IMR-90 (cell line): ENCODE measurements around the gene CAMKMT. TPM values are rescaled to one million over a fixed set of nuclear protein-coding genes. Genes with fewer than 3 reads are reported as not detected.

Experiments
- ATAC-seq: fragments of 200-7000 bp; cut with Tn5 transposase; 2 replicates; pipeline ENCODE4 v1.9.1; 2020; ENCODE audit warnings: low read depth, mild to moderate bottlenecking, moderate library complexity
- BruUV-seq: library from RNA; stranded (reverse); fragments of 400-500 nt; replicated peaks from 2 replicates; lab custom pipeline; 2021; lab: Mats Ljungman, UMichigan
- CTCF ChIA-PET: fragments of 300-600 bp; formaldehyde crosslinking; extraction: SDS; loops from one replicate; lab custom pipeline; 2021; ENCODE audit warnings: antibody characterized with exemption; lab: Yijun Ruan, JAX
- POLR2A ChIA-PET: fragments of 300-600 bp; sonication (Branson Sonifier 250); formaldehyde crosslinking; loops from one replicate; lab custom pipeline; 2022; ENCODE audit warnings: antibody characterized with exemption; ENCODE audit not compliant: unreplicated experiment; lab: Charles Lee
- DNase-seq: peaks from one replicate; pipeline ENCODE4 v3.0.0; 2013
- H2AFZ ChIP-seq: replicated peaks from 2 replicates; pipeline ENCODE3; 2013; ENCODE audit warnings: low read length, mild to moderate bottlenecking; ENCODE audit not compliant: poor library complexity
- H2AK5ac ChIP-seq: 2 replicates; pipeline ENCODE4 v1.6.1; 2013; ENCODE audit warnings: low read depth, low read length, inconsistent platforms
- H2AK9ac ChIP-seq: replicated peaks from 2 replicates; pipeline ENCODE3; 2013; ENCODE audit warnings: mild to moderate bottlenecking, low read depth, low read length, moderate library complexity; ENCODE audit not compliant: poor library complexity
- H2BK120ac ChIP-seq: 2 replicates; pipeline ENCODE4 v1.6.1; 2013; ENCODE audit warnings: low read depth, low read length, inconsistent platforms
- H2BK15ac ChIP-seq: 3 replicates; pipeline ENCODE4 v1.6.1; 2013; ENCODE audit warnings: low read depth, low read length, inconsistent platforms
- H2BK20ac ChIP-seq: 2 replicates; pipeline ENCODE4 v1.6.1; 2013; ENCODE audit warnings: low read depth, mild to moderate bottlenecking, inconsistent platforms, low read length, moderate library complexity
- H2BK5ac ChIP-seq: 2 replicates; pipeline ENCODE4 v1.6.1; 2013; ENCODE audit warnings: mild to moderate bottlenecking, low read depth, low read length, inconsistent platforms; ENCODE audit not compliant: poor library complexity, severe bottlenecking
- H3K14ac ChIP-seq: replicated peaks from 2 replicates; pipeline ENCODE4 v1.6.1; 2013; ENCODE audit warnings: low read depth, low read length, inconsistent platforms
- H3K18ac ChIP-seq: 2 replicates; pipeline ENCODE4 v1.6.1; 2013; ENCODE audit warnings: low read depth, low read length, control low read depth
- H3K23ac ChIP-seq: 2 replicates; pipeline ENCODE4 v1.6.1; 2013; ENCODE audit warnings: low read depth, low read length, inconsistent platforms
- H3K27ac ChIP-seq: 2 replicates; pipeline ENCODE4 v1.5.1; 2013; ENCODE audit warnings: mild to moderate bottlenecking, control low read depth, low read length; ENCODE audit not compliant: insufficient read depth
- H3K27me3 ChIP-seq: 2 replicates; pipeline ENCODE4 v1.6.1; 2013; ENCODE audit warnings: low read length; ENCODE audit not compliant: control insufficient read depth, insufficient read depth
- H3K36me3 ChIP-seq: 2 replicates; pipeline ENCODE4 v1.6.1; 2013; ENCODE audit warnings: low read length, mixed read lengths; ENCODE audit not compliant: control insufficient read depth, insufficient read depth
- H3K4ac ChIP-seq: 2 replicates; pipeline ENCODE4 v1.6.1; 2013; ENCODE audit warnings: low read depth, low read length, inconsistent platforms
- H3K4me1 ChIP-seq: 2 replicates; pipeline ENCODE4 v1.6.1; 2013; ENCODE audit warnings: low read length, mixed read lengths; ENCODE audit not compliant: control insufficient read depth, insufficient read depth
- H3K4me2 ChIP-seq: 2 replicates; pipeline ENCODE4 v1.6.1; 2013; ENCODE audit warnings: low read depth, mild to moderate bottlenecking, control low read depth, low read length, moderate library complexity
- H3K4me3 ChIP-seq: 2 replicates; pipeline ENCODE4 v1.5.1; 2013; ENCODE audit warnings: low read depth, mild to moderate bottlenecking, control low read depth, low read length, moderate library complexity; ENCODE audit not compliant: insufficient read depth
- H3K56ac ChIP-seq: 2 replicates; pipeline ENCODE4 v1.6.1; 2013; ENCODE audit warnings: low read length, inconsistent platforms; ENCODE audit not compliant: insufficient read depth; ENCODE audit errors: extremely low read depth
- H3K79me1 ChIP-seq, 2 experiments: 2 replicates each; pipeline ENCODE4 v1.6.1; 2013; ENCODE audit warnings: low read length in 2 of 2, inconsistent platforms in 1 of 2, low read depth in 1 of 2
- H3K9ac ChIP-seq: 2 replicates; pipeline ENCODE4 v1.6.1; 2013; ENCODE audit warnings: low read depth, low read length, control low read depth
- H3K9me1 ChIP-seq: 2 replicates; pipeline ENCODE4 v1.6.1; 2013; ENCODE audit warnings: low read length, inconsistent platforms; ENCODE audit not compliant: insufficient read depth
- H3K9me3 ChIP-seq: 2 replicates; pipeline ENCODE4 v1.6.1; 2013; ENCODE audit warnings: low read length; ENCODE audit not compliant: control insufficient read depth, insufficient read depth
- H4K20me1 ChIP-seq: 2 replicates; pipeline ENCODE4 v1.6.1; 2013; ENCODE audit warnings: low read length, inconsistent platforms; ENCODE audit not compliant: insufficient read depth
- H4K5ac ChIP-seq: 2 replicates; pipeline ENCODE4 v1.6.1; 2013; ENCODE audit warnings: mild to moderate bottlenecking, low read depth, low read length, control low read depth
- H4K8ac ChIP-seq, 2 experiments: 2 replicates each; pipeline ENCODE4 v1.6.1; 2013; ENCODE audit warnings: low read depth in 2 of 2, low read length in 2 of 2, control low read depth in 1 of 2, inconsistent platforms in 1 of 2
- H4K91ac ChIP-seq: 2 replicates; pipeline ENCODE4 v1.6.1; 2013; ENCODE audit warnings: low read depth, low read length, inconsistent platforms; ENCODE audit not compliant: insufficient read depth
- MAFK ChIP-seq: IDR thresholded peaks from 2 replicates; pipeline ENCODE4 v1.6.1; 2012; ENCODE audit warnings: low read depth, low read length, improper control_type of control experiment
- USF2 ChIP-seq: fragments of 150-350 bp; IDR thresholded peaks from 2 replicates; pipeline ENCODE4 v1.6.1; 2017; ENCODE audit warnings: mild to moderate bottlenecking, antibody characterized with exemption, low read length, low read depth
- WGBS, 2 experiments: methylation state at CpG; one replicate each; pipeline versions ENCODE4 v1.1.5 to v1.1.7; 2013; ENCODE audit warnings: missing lambda C conversion rate in 2 of 2; ENCODE audit not compliant: insufficient read length in 1 of 2; ENCODE audit errors: extremely low coverage in 2 of 2; 5-methylcytosine and 5-hydroxymethylcytosine counted together
- dilution Hi-C: fragments of 300-500 bp; cut with HindIII; formaldehyde crosslinking; loops from one replicate; pipeline ENCODE4 v1.14.3; 2018; ENCODE audit warnings: low sequenced_read_pairs; ENCODE audit not compliant: unreplicated experiment
- in situ Hi-C: fragments of 300-500 bp; cut with MboI; formaldehyde crosslinking; loops from 3 replicates; pipeline ENCODE4 v1.14.3; 2019; ENCODE audit warnings: low sequenced_read_pairs, inconsistent platforms, mixed read lengths
- intact Hi-C: fragments of 100-400 bp; cut with micrococcal nuclease; formaldehyde crosslinking; loops from 2 replicates; pipeline ENCODE4 v1.10.0; 2022
- polyA plus RNA-seq, 3 experiments: library from polyadenylated mRNA; depleted of rRNA; stranded (reverse); fragments of >200 nt; gene quantifications; 2 replicates each; pipeline ENCODE4 v1.2.3, GENCODE V29; 2012; ENCODE audit warnings: low replicate concordance in 1 of 3
- total RNA-seq: library from RNA; depleted of rRNA; stranded (reverse); fragments of >200 nt; gene quantifications from 2 replicates; pipeline ENCODE4 v1.2.3, GENCODE V29; 2012

CAMKMT gene
- total and polyA plus RNA-seq, 2 of the 4 experiments (the other 2 are of a cell fraction), result 4.4 to 6.8 TPM

DNA sequence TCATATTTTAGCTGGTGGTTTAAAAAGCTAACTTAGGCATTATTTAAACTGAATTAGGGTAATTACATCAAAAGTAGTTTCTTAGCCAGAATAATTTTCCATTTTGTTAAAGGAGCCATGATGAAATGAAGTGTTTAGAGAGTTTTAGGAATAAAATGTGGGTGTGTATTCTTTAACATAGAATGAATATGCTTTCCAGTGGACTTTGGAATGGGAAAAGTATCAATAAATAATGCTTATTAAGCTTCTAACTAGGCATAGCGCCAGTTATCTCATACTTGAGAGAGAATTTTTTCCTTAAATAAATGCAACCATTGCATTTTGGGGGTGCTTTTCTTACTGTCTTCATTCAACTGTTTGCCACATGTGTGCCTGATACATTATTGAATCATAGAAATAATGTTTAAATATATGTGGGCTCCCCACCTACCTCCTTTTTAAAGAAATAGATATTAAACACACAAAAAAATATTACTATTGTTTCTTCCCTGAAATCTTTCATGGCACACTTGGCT, 90.4 kb downstream of the CAMKMT start:
- CTCF ChIA-PET, result interaction anchor here (0.7 kb wide), 1 partner anchor 149 kb away, joined by 3 read pairs; no protein-coding TSS in a partner anchor
- H3K4me2 ChIP-seq, result no peak overlapping the region
- no peaks in the 10 kb centered on the region for H3K36me3 ChIP-seq
- H2BK20ac ChIP-seq, result no peak overlapping the region
- H4K8ac ChIP-seq, result no peak overlapping the region
- TF ChIP-seq USF2 (no peak), MAFK (0 out of 2 replicates have a peak, but pooled peaks have one; percentile 12)
- H4K20me1 ChIP-seq, result no peaks in the 10 kb centered on the region
- H2AFZ ChIP-seq, result no peak overlapping the region
- no peak overlapping the region for H3K9ac ChIP-seq
- H2AK9ac ChIP-seq, result no peak overlapping the region
- no peaks in the 10 kb centered on the region for H3K9me3 ChIP-seq
- no peaks in the 10 kb centered on the region for H3K9me1 ChIP-seq
- no peak overlapping the region for H3K23ac ChIP-seq
- no peak overlapping the region for H4K91ac ChIP-seq
- no peak overlapping the region for H3K27ac ChIP-seq
- in situ Hi-C loops (no loop called here), intact Hi-C loops (no loop called here), dilution Hi-C loops (no loop called here)
- H3K56ac ChIP-seq, result no peak overlapping the region
- no peak overlapping the region for H3K4me3 ChIP-seq
- ATAC-seq (no peak), DNase-seq (no peak)
- no TSS peak for BruUV-seq
- no peaks in the 10 kb centered on the region for H3K27me3 ChIP-seq
- no peak overlapping the region for H2BK120ac ChIP-seq
- no peak overlapping the region for H3K18ac ChIP-seq
- no peaks in the 10 kb centered on the region for H3K79me1 ChIP-seq
- no peak overlapping the region for H4K5ac ChIP-seq
- POLR2A ChIA-PET, result no interaction called here
- no CpG with 5 or more reads among the region's 1 CpG for WGBS, 2 experiments
- H2BK5ac ChIP-seq, result no peak overlapping the region
- H3K4ac ChIP-seq, result no peak overlapping the region
- no peaks in the 10 kb centered on the region for H3K4me1 ChIP-seq
- no peak overlapping the region for H2BK15ac ChIP-seq
- no peak overlapping the region for H3K14ac ChIP-seq
- H2AK5ac ChIP-seq, result no peak overlapping the region
